ENCODE data around the gene FOLR1.

FOLR1 gene

GRCh38 chr11:72208281-72208680, 16.3 kb downstream of the FOLR1 start:
- WGBS (ENCODE audit: insufficient coverage, insufficient read length), result no CpG with 5 or more reads among the region's 3 CpGs
- DNase-seq (ENCODE audit: low read depth, low spot score), result no peak
- H3K4me3 ChIP-seq (ENCODE audit: low read length), result no peak overlapping the region

GRCh38 chr11:72209101-72209500, 17.2 kb downstream of the FOLR1 start:
- H3K4me3 ChIP-seq (ENCODE audit: low read length), result no peak overlapping the region
- DNase-seq (ENCODE audit: low read depth, low spot score), result no peak
- H3K27ac ChIP-seq (ENCODE audit: low read length), result no peak overlapping the region
- no peaks in the 10 kb centered on the region for H3K9me3 ChIP-seq (ENCODE audit: control insufficient read depth, insufficient read depth, low read length)
- H3K27me3 ChIP-seq (ENCODE audit: control insufficient read depth, insufficient read depth, low read length), result no peaks in the 10 kb centered on the region
- H3K4me1 ChIP-seq (ENCODE audit: control insufficient read depth, insufficient read depth, low read length), result no peaks in the 10 kb centered on the region
- WGBS (ENCODE audit: insufficient coverage, insufficient read length), result no CpG with 5 or more reads among the region's 4 CpGs
- no peaks in the 10 kb centered on the region for H3K36me3 ChIP-seq (ENCODE audit: control insufficient read depth, insufficient read depth, low read length)

More at GRCh38 chr11:72208281-72208680, 16.3 kb downstream of the FOLR1 start:
- Histone ChIP-seq H3K27me3 (ENCODE audit: control insufficient read depth, insufficient read depth, low read length) (no peaks in the 10 kb centered on the region), H3K36me3 (ENCODE audit: control insufficient read depth, insufficient read depth, low read length) (no peaks in the 10 kb centered on the region), H3K4me1 (ENCODE audit: control insufficient read depth, insufficient read depth, low read length) (no peaks in the 10 kb centered on the region), H3K27ac (ENCODE audit: low read length) (no peak overlapping the region), H3K9me3 (ENCODE audit: control insufficient read depth, insufficient read depth, low read length) (no peaks in the 10 kb centered on the region)

GRCh38 chr11:72216638-72217037, 24.7 kb downstream of the FOLR1 start, which contains the start of gene FOLR2:
Gene FOLR2 (plus strand): TSS chr11:72216794. CDS start chr11:72218585, 1,791 bp downstream.
- H3K27ac ChIP-seq (ENCODE audit: low read length), result no peak within 1 kb of the TSS
- H3K9me3 ChIP-seq (ENCODE audit: control insufficient read depth, insufficient read depth, low read length), result no peaks in the 10 kb centered on the region
- no peaks in the 10 kb centered on the region for H3K4me1 ChIP-seq (ENCODE audit: control insufficient read depth, insufficient read depth, low read length)
- no peaks in the 10 kb centered on the region for H3K27me3 ChIP-seq (ENCODE audit: control insufficient read depth, insufficient read depth, low read length)
- H3K36me3 ChIP-seq (ENCODE audit: control insufficient read depth, insufficient read depth, low read length), result no peaks in the 10 kb centered on the region
- no peak within 1 kb of the TSS for H3K4me3 ChIP-seq (ENCODE audit: low read length)
- no CpG with 5 or more reads among the region's 6 CpGs for WGBS (ENCODE audit: insufficient coverage, insufficient read length)
- DNase-seq (ENCODE audit: low read depth, low spot score), result no peak

GRCh38 chr11:72217841-72218240, 25.9 kb downstream of the FOLR1 start:
- peaks cover 2% of the 10 kb centered on the region; the same call in 1 of the 2 replicates for H3K4me1 ChIP-seq (ENCODE audit: control insufficient read depth, insufficient read depth, low read length)
- no peak overlapping the region for H3K27ac ChIP-seq (ENCODE audit: low read length)
- H3K27me3 ChIP-seq (ENCODE audit: control insufficient read depth, insufficient read depth, low read length), result no peaks in the 10 kb centered on the region
- no peaks in the 10 kb centered on the region for H3K9me3 ChIP-seq (ENCODE audit: control insufficient read depth, insufficient read depth, low read length)
- no peak overlapping the region for H3K4me3 ChIP-seq (ENCODE audit: low read length)
- no CpG with 5 or more reads among the region's 2 CpGs for WGBS (ENCODE audit: insufficient coverage, insufficient read length)
- H3K36me3 ChIP-seq (ENCODE audit: control insufficient read depth, insufficient read depth, low read length), result no peaks in the 10 kb centered on the region
- DNase-seq (ENCODE audit: low read depth, low spot score), result no peak

GRCh38 chr11:72218251-72218745, 26.4 kb downstream of the FOLR1 start:
- no peak overlapping the region for H3K27ac ChIP-seq (ENCODE audit: low read length)
- H3K4me1 ChIP-seq (ENCODE audit: control insufficient read depth, insufficient read depth, low read length), result peaks cover 2% of the 10 kb centered on the region; the same call in 1 of the 2 replicates
- no CpG with 5 or more reads among the region's 5 CpGs for WGBS (ENCODE audit: insufficient coverage, insufficient read length)

GRCh38 chr11:72220696-72221363, 28.9 kb downstream of the FOLR1 start:
- H3K36me3 ChIP-seq (ENCODE audit: control insufficient read depth, insufficient read depth, low read length), result no peaks in the 10 kb centered on the region
- no peaks in the 10 kb centered on the region for H3K9me3 ChIP-seq (ENCODE audit: control insufficient read depth, insufficient read depth, low read length)
- no peak overlapping the region for H3K27ac ChIP-seq (ENCODE audit: low read length)
- no CpG with 5 or more reads among the region's 10 CpGs for WGBS (ENCODE audit: insufficient coverage, insufficient read length)
- peaks cover 5% of the 10 kb centered on the region for H3K4me1 ChIP-seq (ENCODE audit: control insufficient read depth, insufficient read depth, low read length)
- no peaks in the 10 kb centered on the region for H3K27me3 ChIP-seq (ENCODE audit: control insufficient read depth, insufficient read depth, low read length)
- no peak for DNase-seq (ENCODE audit: low read depth, low spot score)
- H3K4me3 ChIP-seq (ENCODE audit: low read length), result no peak overlapping the region

More at GRCh38 chr11:72218251-72218745, 26.4 kb downstream of the FOLR1 start:
- DNase-seq (ENCODE audit: low read depth, low spot score), result no peak
- H3K9me3 ChIP-seq (ENCODE audit: control insufficient read depth, insufficient read depth, low read length), result no peaks in the 10 kb centered on the region
- no peaks in the 10 kb centered on the region for H3K27me3 ChIP-seq (ENCODE audit: control insufficient read depth, insufficient read depth, low read length)
- H3K36me3 ChIP-seq (ENCODE audit: control insufficient read depth, insufficient read depth, low read length), result no peaks in the 10 kb centered on the region
- no peak overlapping the region for H3K4me3 ChIP-seq (ENCODE audit: low read length)

GRCh38 chr11:72221386-72222075, 29.6 kb downstream of the FOLR1 start:
- Histone ChIP-seq H3K36me3 (ENCODE audit: control insufficient read depth, insufficient read depth, low read length) (no peaks in the 10 kb centered on the region), H3K27ac (ENCODE audit: low read length) (no peak overlapping the region), H3K4me3 (ENCODE audit: low read length) (no peak overlapping the region), H3K9me3 (ENCODE audit: control insufficient read depth, insufficient read depth, low read length) (no peaks in the 10 kb centered on the region), H3K27me3 (ENCODE audit: control insufficient read depth, insufficient read depth, low read length) (no peaks in the 10 kb centered on the region), H3K4me1 (ENCODE audit: control insufficient read depth, insufficient read depth, low read length) (peaks cover 5% of the 10 kb centered on the region)
- no CpG with 5 or more reads among the region's 7 CpGs for WGBS (ENCODE audit: insufficient coverage, insufficient read length)
- DNase-seq (ENCODE audit: low read depth, low spot score), result no peak

GRCh38 chr11:72222106-72222891, 30.4 kb downstream of the FOLR1 start:
- H3K36me3 ChIP-seq (ENCODE audit: control insufficient read depth, insufficient read depth, low read length), result no peaks in the 10 kb centered on the region
- no peaks in the 10 kb centered on the region for H3K27me3 ChIP-seq (ENCODE audit: control insufficient read depth, insufficient read depth, low read length)
- no peak overlapping the region for H3K27ac ChIP-seq (ENCODE audit: low read length)
- H3K9me3 ChIP-seq (ENCODE audit: control insufficient read depth, insufficient read depth, low read length), result no peaks in the 10 kb centered on the region
- H3K4me3 ChIP-seq (ENCODE audit: low read length), result no peak overlapping the region
- no peak for DNase-seq (ENCODE audit: low read depth, low spot score)
- WGBS (ENCODE audit: insufficient coverage, insufficient read length), result no CpG with 5 or more reads among the region's 6 CpGs
- H3K4me1 ChIP-seq (ENCODE audit: control insufficient read depth, insufficient read depth, low read length), result peaks cover 5% of the 10 kb centered on the region

GRCh38 chr11:72222907-72223614, 31.1 kb downstream of the FOLR1 start:
- DNase-seq (ENCODE audit: low read depth, low spot score), result peak; percentile 71
- no CpG with 5 or more reads among the region's 47 CpGs for WGBS (ENCODE audit: insufficient coverage, insufficient read length)
- Histone ChIP-seq H3K36me3 (ENCODE audit: control insufficient read depth, insufficient read depth, low read length) (no peaks in the 10 kb centered on the region), H3K9me3 (ENCODE audit: control insufficient read depth, insufficient read depth, low read length) (no peaks in the 10 kb centered on the region), H3K27ac (ENCODE audit: low read length) (no peak overlapping the region), H3K4me1 (ENCODE audit: control insufficient read depth, insufficient read depth, low read length) (peaks cover 5% of the 10 kb centered on the region), H3K4me3 (ENCODE audit: low read length) (peak overlapping the region; percentile 64; the same call in 1 of the 2 replicates), H3K27me3 (ENCODE audit: control insufficient read depth, insufficient read depth, low read length) (no peaks in the 10 kb centered on the region)
